Fibroblast of skin of left biceps (primary cell): ENCODE results near the gene LITAFD.
"Not testable (repeated sequence)": the region's sequence is repeated elsewhere in the genome, so short reads cannot be mapped to it uniquely, and the experiment has no call there.

Experiments used
- DNase-seq, 2 experiments: peaks; one replicate each; pipeline ENCODE4 v3.0.0-alpha.2; 2013; ENCODE audit warnings: low read depth in 2 of 2

Gene LITAFD

GRCh38 chr16:8855972-8856371, 26.2 kb upstream of the LITAFD start:
- DNase-seq: no peak

DNA sequence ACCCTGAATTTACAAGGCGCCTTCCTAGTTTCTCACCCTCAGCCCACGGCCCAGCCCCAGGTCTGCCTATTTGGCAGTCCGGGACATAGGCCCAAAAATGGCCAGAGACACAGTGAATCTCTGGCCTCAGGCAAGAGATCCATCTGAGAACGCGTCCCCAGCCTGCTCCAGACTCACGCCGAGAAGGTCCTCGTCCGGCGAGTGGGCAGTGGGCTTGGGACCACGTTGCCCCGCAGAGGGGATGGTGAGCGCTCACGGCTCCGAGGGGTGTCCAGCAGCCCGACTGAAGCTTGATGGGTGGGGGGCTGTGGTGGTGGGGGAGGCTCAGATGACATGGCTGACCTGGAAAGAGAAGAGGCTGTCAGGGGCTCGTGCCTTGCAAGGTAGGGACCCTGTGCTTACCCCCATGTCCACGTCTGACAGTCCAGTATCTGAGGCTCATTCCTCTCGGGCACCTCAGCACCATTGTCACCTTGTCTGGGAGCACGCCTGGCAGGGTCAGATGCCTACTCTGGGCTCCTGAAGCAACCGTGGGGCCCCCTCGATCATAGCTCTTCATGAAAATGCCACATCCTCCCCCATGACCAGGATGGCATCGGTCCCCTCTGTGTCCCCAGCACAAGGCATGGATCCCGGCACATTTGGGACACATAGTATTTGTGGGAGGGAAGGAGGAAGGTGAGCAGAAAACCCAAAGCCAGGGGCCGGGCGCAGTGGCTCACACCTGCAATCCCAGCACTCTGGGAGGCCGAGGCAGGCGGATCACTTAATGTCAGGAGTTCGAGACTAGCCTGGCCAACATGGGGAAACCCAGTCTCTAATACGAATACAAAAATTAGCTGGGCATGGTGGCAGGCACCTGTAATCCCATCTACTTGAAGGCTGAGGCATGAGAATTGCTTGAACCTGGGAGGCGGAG, 22.9 kb upstream of the LITAFD start:
- DNase-seq: no peak

- DNase-seq: no peak
Observed at GRCh38 chr16:8859913-8860881, 22.0 kb upstream of the LITAFD start.

DNA sequence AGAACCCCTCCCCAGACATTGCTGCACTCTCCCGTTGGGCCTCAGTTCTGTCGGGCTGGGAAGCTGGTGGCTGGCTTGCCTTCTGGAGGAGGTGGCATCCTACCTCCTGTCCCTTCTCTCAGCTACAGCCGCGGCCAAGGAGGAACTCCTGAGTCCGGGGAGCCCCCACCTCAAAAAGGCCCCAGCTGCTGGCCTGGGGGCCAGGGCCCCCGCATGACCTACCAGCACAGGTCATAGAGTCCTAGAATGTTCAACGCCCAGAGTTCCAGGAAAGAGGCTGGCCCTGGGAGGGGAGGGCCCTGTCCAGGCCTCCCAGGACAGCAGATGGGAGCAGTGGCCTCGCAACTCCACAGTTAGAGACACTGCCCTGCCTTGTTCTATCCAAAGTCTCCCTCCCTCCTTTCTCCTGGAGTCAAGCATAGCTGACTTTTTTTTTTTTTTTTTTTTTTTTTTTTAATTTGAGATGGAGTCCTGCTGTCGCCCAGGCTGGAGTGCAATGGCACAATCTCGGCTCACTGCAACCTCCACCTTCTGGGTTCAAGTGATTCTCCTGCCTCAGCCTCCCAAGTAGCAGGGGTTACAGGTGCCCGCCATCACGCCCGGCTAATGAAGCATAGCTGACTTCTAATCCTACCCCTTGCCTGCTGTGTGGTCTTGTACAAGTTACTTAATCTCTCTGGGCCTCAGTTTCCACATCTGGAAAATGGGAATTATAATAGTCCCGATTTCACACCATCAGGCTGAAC, 20.4 kb upstream of the LITAFD start:
- no peak for DNase-seq

DNA sequence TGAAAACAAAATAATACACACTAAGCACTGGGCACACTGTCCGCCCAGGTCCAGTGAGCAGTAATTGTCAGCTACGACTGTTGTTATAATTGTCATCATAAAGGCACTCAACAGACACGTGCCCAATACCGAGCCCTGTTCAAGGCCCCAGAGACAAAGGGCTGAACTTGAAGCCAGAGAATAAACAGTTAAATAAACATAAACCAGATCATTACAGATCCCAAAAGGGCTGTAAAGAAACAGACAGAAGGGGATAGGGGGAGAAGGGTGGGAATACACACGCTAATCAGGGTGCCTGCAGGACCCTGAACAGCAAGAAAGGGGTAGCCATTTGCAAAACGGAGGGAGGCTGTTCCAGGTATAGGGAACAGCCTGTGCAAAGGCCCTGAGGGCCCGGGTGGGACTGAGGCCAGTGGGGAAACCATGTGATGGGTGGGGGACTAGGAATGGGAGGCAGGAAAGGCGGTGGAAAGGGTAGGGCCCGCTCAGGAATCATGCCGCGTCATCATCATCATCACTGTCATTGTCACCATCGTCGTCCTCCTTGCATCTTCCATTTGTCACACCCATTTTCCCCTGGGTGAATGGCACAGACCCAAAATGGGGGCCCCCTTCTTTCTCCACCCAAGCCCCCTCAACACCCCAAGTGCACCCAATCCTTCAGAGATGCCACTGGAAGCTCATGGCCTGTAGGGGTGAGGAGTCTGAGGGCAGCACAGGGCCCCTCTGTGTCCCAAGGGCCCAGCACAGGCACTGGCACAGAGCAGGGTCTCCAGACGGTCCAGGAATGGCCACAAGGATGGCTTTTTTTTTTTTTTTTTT, 19.6 kb upstream of the LITAFD start:
- DNase-seq: no peak

DNA sequence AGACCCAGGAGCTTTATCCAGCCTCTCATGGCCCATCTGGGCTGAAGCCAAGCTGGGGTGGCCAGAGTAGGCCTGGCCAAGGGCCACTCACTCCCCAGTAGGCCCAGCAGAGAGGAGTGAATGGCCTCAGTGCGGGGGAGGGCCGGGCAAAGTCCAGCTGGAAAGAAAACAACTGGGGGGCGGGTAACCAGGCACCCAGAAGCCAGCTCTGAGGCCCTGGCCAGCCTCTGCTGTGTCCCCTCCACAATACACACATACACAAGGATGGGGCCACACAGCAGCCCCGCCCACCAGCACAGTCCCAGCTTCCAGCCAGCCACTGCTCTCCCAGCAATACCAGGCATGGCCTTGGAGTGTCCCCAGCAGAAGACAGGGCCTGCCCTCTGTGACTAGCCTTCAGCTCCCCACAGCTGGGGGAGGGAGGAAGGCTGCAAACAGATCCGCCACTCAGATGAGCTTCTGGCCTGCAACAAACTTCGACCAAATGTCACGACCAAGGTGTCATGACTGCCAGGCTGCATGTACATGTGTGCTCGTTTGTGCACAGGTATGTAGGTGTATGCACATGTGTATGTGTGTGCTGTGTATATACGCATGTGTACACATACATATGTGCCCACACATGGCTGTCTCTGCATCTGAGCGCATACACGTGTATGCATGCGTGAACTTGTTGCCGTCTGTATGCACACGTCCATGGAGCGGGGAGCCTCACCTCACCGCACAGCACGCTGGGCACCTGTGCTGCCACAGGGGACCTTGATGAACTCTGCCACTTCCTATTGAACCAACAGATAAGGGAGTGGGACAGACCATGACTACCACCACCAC, 18.3 kb upstream of the LITAFD start:
- no peak for DNase-seq

DNA sequence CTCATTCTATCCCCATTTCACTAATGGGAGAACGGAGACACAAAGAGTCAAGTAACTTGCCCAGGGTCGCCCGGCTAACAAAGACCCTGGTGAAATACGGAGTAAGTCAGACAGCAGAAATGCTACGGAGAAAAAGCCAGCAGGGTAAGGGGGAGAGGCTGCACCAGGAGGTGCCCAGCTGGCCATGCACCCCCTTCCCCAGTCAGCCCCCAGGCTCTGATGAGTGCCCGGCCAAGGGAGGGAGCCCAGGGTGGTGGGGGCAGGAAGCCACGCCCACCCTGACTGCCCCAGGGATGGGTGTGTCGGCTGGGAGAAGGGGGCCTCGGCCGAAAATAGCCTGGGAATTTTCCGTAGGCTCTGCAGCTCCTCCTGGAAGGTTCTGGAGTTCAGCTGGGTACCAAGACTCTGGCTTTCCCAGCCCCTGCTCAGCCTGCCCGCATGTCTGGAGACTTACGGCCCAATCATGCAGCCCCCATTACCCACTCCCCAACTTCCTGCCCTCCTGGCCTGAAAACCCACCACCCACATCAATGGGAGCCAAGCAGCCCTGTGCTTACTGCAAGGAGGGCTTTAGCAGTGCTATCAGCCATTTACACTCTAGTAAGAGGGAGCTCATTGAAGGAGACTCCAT, 17.6 kb upstream of the LITAFD start:
- no peak for DNase-seq

- no peak for DNase-seq
Observed at GRCh38 chr16:8865145-8865882, 16.8 kb upstream of the LITAFD start.

DNA sequence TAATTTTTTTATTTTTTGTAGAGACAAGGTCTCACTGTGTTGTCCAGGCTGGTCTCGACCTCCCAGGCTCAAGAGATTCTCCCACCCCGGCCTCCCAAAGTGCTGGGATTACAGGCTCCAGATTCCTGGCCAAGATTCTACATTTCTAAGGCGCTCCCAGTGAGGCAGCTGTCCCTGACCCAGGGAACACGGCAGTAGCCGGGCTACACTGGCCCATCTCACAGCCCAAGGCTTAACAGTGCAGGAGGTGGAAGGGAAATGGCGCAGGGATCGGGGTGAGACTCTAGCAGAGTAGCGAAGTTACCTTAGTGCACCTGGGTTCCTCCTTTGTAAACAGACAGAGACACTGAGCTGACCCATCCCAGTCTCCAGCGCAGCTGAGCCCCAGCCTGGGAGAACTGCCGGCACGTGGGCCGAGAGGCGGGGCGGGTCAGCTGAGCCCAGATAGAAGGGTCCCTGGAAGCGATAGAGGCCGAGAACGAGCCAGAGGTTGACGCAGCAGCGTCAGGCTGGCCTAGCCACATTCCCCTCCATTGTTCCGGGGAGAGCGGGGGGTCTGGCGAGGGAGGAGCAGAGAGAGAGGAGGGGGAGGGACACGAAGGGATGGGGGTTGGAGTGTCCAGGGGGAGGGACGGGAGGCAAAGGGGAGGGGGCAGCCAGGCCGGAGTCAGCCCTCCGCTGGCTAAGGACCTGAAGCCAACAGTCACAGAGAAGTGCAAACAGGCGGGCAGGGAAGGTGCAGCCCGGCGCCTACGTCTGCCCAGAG, 15.8 kb upstream of the LITAFD start:
- DNase-seq: no peak

- DNase-seq: no peak
Observed at GRCh38 chr16:8866884-8867215, 15.3 kb upstream of the LITAFD start.

GRCh38 chr16:8867216-8867931, 14.8 kb upstream of the LITAFD start:
- DNase-seq: no peak

GRCh38 chr16:8867932-8868415, 14.2 kb upstream of the LITAFD start:
- no peak for DNase-seq

DNA sequence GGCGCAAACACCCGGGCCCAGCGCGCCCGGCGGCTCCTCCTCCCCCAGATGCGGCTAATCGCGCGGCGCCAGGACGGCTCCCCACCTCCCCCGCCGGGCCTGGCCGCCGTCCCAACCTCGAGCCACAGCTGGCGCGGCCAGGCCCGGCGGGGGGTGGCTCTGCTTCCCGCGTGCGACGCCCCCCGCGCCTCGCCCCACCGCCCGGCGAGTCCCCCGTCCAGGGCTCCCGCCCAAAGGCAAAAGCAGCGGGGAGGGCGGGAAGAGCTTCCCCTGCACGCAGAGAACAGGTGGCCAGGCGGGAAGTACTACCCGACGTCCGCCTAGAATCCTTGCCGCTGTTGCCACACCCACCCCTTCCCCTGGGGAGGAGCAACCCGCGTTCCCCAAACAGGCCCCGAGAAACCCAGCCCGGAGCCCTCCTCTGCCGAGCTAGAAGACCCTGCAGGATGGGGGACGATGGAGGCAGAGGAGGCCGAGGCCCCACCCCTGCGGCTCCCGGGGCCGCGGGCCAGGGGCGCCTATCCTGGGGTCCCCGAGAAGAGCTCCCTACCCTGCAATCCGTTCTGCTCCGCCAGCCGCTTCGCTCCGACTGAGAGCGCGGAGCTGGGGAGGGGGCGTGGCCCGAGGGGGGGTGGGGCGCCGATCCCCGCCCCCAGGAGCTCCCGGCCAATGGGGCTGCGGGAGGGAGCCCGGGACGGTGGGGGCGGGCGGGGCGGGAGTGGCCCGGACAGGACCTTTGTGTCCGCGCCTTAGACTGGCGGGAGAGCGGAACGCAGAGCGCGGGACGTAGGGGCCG, 13.5 kb upstream of the LITAFD start, which contains the start of gene CARHSP1:
Gene CARHSP1 (minus strand): TSS at position 591 of the 796 bp plus-strand sequence. CDS start 9,678 bp downstream, outside the sequence.
- peak; percentile 68 to 73 for DNase-seq

DNA sequence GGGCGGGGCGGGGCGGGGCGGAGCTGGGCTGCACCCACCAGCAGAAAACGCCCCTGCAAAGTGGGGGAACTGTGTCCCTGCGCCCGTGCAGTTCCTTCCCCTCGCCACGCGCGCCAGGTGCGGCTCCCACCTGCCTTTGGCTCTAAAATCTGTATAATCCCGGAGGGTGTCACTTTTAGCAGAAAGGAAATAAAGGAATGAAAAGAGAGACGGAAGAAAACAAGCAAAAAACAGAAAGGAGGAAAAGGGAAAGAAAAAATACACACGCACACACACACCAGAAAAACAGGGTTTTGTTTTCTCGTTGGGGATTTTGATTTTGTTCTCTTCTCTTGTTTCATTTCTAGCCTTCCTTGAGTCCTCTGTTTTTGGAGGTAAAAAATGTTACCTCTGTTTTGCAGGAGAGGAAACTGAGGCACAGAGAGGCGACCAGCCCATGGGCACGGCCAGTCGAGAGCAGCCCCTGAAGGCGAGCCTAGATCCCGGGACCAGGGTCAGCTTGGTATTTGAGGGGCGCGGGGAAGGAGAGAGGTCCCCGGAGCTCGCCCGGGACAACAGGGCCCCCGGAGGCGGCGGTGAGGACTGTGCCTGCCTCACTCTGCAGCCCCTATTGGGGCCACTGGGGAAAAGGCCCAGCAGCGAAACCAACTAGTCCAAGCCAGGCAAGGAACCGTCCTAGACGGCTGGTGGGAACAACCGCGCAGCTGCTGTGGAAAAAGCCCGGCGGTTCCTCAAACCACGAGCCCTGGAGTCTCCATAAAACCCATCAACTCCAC, 12.8 kb upstream of the LITAFD start:
- no peak for DNase-seq

DNA sequence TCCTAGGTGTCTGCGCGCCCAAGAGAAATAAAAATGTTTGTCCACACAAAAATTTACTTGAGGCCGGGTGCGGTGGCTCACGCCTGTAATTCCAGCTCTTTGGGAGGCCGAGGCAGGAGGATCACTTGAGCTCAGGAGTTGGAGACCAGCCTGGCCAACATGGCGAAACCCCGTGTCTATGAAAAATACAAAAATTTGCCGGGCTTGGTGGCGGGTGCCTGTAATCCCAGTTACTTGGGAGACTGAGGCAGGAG, 12.2 kb upstream of the LITAFD start:
- not testable (repeated sequence) for DNase-seq

GRCh38 chr16:8872071-8872470, 10.1 kb upstream of the LITAFD start:
- DNase-seq: no peak
